CD4-positive, alpha-beta T cell treated with Interleukin-12 subunit alpha and Interleukin-12 subunit beta, for 1 hour (primary cell): Measurements from ENCODE around the gene PPP6R2.
A peak's percentile ranks its signal among the peaks of the same experiment; 100 is the strongest.

Experiments used
- DNase-seq: peaks from one replicate; pipeline ENCODE4 v3.0.0-alpha.2; 2020

Gene PPP6R2

GRCh38 chr22:50452649-50453048 lies 109.5 kb downstream of the PPP6R2 start:
- DNase-seq: no peak

GRCh38 chr22:50454556-50455075 lies 111.5 kb downstream of the PPP6R2 start:
- no peak for DNase-seq

- no peak for DNase-seq
Observed at GRCh38 chr22:50455201-50455600, 112.1 kb downstream of the PPP6R2 start.

- DNase-seq: no peak
Observed at GRCh38 chr22:50456026-50456425, 112.9 kb downstream of the PPP6R2 start.

- DNase-seq: no peak
Observed at GRCh38 chr22:50456466-50457234, 113.5 kb downstream of the PPP6R2 start.

GRCh38 chr22:50459016-50459415 lies 115.9 kb downstream of the PPP6R2 start:
- no peak for DNase-seq

- peak; percentile 17 for DNase-seq
Observed at GRCh38 chr22:50459496-50460140, 116.5 kb downstream of the PPP6R2 start.

GRCh38 chr22:50460938-50461337 lies 117.8 kb downstream of the PPP6R2 start:
- no peak for DNase-seq

GRCh38 chr22:50461536-50461935 lies 118.4 kb downstream of the PPP6R2 start:
- DNase-seq: no peak

GRCh38 chr22:50461979-50462540 lies 118.9 kb downstream of the PPP6R2 start:
- DNase-seq: no peak

- DNase-seq: no peak
Observed at GRCh38 chr22:50463188-50463900, 120.2 kb downstream of the PPP6R2 start.

- no peak for DNase-seq
Observed at GRCh38 chr22:50464451-50464850, 121.3 kb downstream of the PPP6R2 start.

GRCh38 chr22:50465066-50465930 lies 122.2 kb downstream of the PPP6R2 start:
- DNase-seq: no peak

GRCh38 chr22:50467341-50467740 lies 124.2 kb downstream of the PPP6R2 start:
- DNase-seq: no peak

- no peak for DNase-seq
Observed at GRCh38 chr22:50467773-50468440, 124.8 kb downstream of the PPP6R2 start.

GRCh38 chr22:50468626-50469025 lies 125.5 kb downstream of the PPP6R2 start:
- DNase-seq: no peak

GRCh38 chr22:50469377-50470305 lies 126.5 kb downstream of the PPP6R2 start:
- DNase-seq: peak; percentile 98

GRCh38 chr22:50470491-50470890 lies 127.4 kb downstream of the PPP6R2 start:
- no peak for DNase-seq

- no peak for DNase-seq
Observed at GRCh38 chr22:50471197-50471847, 128.2 kb downstream of the PPP6R2 start.

GRCh38 chr22:50471962-50472361 lies 128.8 kb downstream of the PPP6R2 start:
- no peak for DNase-seq
